ENCODE results near the gene OR14K1. TPM values are rescaled to one million over a fixed set of nuclear protein-coding genes. Genes with fewer than 3 reads are reported as not detected.
"Not testable (repeated sequence)": the region's sequence is repeated elsewhere in the genome, so short reads cannot be mapped to it uniquely, and the experiment has no call there.

Gene OR14K1, protein sequence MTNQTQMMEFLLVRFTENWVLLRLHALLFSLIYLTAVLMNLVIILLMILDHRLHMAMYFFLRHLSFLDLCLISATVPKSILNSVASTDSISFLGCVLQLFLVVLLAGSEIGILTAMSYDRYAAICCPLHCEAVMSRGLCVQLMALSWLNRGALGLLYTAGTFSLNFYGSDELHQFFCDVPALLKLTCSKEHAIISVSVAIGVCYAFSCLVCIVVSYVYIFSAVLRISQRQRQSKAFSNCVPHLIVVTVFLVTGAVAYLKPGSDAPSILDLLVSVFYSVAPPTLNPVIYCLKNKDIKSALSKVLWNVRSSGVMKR
- total RNA-seq = not detected

DNA sequence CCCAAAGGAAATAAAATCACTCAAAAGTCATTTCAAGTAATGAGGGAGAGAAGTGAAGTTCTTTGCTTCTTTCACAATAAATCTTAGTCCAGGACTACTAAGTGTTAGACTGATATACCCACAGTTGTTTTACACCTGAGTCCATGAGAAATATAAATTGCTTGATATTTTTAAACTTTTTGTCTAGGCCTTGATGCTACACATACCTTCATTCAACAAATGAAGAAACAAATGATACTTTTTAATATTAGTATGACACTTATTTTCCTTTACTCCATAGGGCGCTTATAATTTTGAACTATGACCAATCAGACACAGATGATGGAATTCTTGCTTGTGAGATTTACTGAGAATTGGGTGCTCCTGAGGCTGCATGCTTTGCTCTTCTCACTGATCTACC, at the start of gene OR14K1:
OR14K1 (plus strand) TSS at position 301 of the 400 bp plus-strand sequence; CDS start at position 301, 0 bp downstream.
- Mint-ChIP-seq H3K9me3 (no peaks in the 10 kb centered on the region), H3K4me3 (no peak within 1 kb of the TSS), H3K27ac (no peak within 1 kb of the TSS), H3K27me3 (peaks cover 2% of the 10 kb centered on the region), H3K4me1 (ENCODE audit: low read depth) (no peaks in the 10 kb centered on the region), H3K36me3 (ENCODE audit: low read depth) (no peaks in the 10 kb centered on the region)
- ATAC-seq (no peak), DNase-seq (no peak)
- POLR2A ChIA-PET = no interaction called here
- CTCF ChIA-PET = no interaction called here
- TF ChIP-seq, protein P1, sequence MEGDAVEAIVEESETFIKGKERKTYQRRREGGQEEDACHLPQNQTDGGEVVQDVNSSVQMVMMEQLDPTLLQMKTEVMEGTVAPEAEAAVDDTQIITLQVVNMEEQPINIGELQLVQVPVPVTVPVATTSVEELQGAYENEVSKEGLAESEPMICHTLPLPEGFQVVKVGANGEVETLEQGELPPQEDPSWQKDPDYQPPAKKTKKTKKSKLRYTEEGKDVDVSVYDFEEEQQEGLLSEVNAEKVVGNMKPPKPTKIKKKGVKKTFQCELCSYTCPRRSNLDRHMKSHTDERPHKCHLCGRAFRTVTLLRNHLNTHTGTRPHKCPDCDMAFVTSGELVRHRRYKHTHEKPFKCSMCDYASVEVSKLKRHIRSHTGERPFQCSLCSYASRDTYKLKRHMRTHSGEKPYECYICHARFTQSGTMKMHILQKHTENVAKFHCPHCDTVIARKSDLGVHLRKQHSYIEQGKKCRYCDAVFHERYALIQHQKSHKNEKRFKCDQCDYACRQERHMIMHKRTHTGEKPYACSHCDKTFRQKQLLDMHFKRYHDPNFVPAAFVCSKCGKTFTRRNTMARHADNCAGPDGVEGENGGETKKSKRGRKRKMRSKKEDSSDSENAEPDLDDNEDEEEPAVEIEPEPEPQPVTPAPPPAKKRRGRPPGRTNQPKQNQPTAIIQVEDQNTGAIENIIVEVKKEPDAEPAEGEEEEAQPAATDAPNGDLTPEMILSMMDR (IDR thresholded peaks at IDR 0.05) = no peak
- intact Hi-C loops (cut with micrococcal nuclease) = no loop called here

DNA sequence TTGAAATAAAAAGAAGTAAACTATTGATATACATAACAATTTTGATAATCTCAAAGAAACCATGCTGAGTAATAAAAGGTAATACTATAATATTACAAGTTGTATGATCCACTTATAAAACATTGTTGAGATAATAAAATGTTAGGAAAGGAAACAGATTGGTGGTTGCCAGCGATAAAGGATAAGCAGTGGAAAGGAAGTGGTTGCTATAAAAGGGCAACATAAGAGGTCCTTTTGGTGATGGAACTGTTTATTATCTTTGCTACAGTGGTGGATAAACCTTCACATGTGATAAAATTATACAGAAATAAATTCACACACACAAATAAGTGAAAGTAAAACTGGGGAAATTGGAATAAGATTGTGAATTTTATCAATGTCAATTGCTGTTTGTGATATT, 37.1 kb upstream of the OR14K1 start:
- H3K4me3 Mint-ChIP-seq = no peak overlapping the region
- H3K27ac Mint-ChIP-seq = no peak overlapping the region
- CTCF ChIA-PET = no interaction called here
- ATAC-seq (no peak), DNase-seq (no peak)
- H3K4me1 Mint-ChIP-seq (ENCODE audit: low read depth) = no peaks in the 10 kb centered on the region
- POLR2A ChIA-PET = no interaction called here
- H3K9me3 Mint-ChIP-seq = peaks cover 4% of the 10 kb centered on the region
- intact Hi-C loops (cut with micrococcal nuclease) = no loop called here
- no peaks in the 10 kb centered on the region for H3K36me3 Mint-ChIP-seq (ENCODE audit: low read depth)
- TF ChIP-seq, protein P1 (IDR thresholded peaks at IDR 0.05) = no peak
- peaks cover 3% of the 10 kb centered on the region for H3K27me3 Mint-ChIP-seq

DNA sequence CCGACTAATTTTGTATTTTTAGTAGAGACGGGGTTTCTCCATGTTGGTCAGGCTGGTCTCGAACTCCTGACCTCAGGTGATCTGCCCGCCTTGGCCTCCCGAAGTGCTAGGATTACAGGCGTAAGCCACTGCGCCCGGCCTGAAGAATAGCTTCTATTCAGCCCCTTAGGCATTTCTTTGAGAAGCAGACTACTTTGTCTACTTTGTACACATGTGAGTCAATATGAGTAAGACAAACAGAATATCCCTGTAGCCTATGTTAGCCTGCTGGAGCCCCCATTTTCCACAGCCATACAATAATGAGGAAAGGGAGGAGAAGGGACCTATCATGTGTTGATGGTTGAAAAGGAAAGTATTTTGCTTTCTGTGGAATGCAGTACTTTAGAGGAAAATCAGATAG, 27.7 kb upstream of the OR14K1 start:
- intact Hi-C loops (cut with micrococcal nuclease); POLR2A ChIA-PET; H3K27me3 Mint-ChIP-seq; H3K4me1 Mint-ChIP-seq (ENCODE audit: low read depth); H3K9me3 Mint-ChIP-seq; ATAC-seq; CTCF ChIA-PET; DNase-seq; H3K4me3 Mint-ChIP-seq; H3K36me3 Mint-ChIP-seq (ENCODE audit: low read depth); H3K27ac Mint-ChIP-seq: not testable (repeated sequence)

DNA sequence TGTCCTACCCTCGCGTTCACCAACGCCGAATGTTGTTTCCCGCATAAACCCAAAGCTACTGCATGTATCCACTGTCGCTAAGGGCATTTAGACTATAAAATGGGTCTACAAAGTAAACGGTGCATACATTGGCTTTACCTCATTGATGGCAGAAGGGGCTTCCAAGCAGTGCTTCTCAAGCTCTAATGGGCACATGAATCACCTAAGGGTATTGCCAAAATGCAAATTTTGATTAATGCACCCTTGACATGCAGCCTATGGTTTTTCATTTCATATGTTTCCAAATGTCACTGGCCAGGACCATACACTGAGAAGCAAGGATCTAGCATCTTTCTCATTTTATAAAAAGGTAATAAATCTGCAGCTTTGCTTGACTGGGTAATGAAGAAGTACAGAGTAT, 24.7 kb upstream of the OR14K1 start:
- H3K4me1 Mint-ChIP-seq (ENCODE audit: low read depth) = no peaks in the 10 kb centered on the region
- peaks cover 2% of the 10 kb centered on the region for H3K27me3 Mint-ChIP-seq
- ChIA-PET CTCF (no interaction called here), POLR2A (no interaction called here)
- no peak for ATAC-seq
- no peaks in the 10 kb centered on the region for H3K9me3 Mint-ChIP-seq
- TF ChIP-seq, protein P1 (IDR thresholded peaks at IDR 0.05) = no peak
- no peaks in the 10 kb centered on the region for H3K36me3 Mint-ChIP-seq (ENCODE audit: low read depth)
- intact Hi-C loops (cut with micrococcal nuclease) = no loop called here
- no peak overlapping the region for H3K27ac Mint-ChIP-seq
- DNase-seq = no peak
- no peak overlapping the region for H3K4me3 Mint-ChIP-seq

DNA sequence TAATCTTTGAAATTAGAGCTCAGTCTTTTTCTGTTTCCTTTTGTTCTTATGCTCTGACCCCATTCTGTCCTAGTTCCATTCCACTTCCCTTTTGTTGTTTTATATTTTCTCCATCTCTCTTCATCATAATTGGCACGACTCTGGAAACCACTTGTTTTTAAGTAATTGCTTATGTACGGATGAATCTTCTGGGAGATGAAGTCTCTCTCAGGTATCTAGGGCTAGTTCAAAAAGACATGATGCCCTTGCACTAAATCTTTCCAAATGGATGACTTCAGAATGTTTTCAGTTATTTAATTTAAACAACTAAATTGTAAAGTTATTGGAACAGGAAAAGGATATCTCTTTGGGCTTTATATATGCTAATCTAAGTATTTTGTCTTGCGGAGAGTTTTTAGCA, 21.9 kb upstream of the OR14K1 start, which contains the start of gene OR6F1:
OR6F1 (minus strand) TSS at position 101 of the 400 bp plus-strand sequence. CDS start 3,891 bp downstream, outside the sequence.
- peaks cover 2% of the 10 kb centered on the region for H3K27me3 Mint-ChIP-seq
- CTCF ChIA-PET = no interaction called here
- no peak within 1 kb of the TSS for H3K27ac Mint-ChIP-seq

More for the DNA sequence above, 21.9 kb upstream of the OR14K1 start, which contains the start of gene OR6F1:
- ATAC-seq (no peak), DNase-seq (no peak)
- TF ChIP-seq, protein P1 (IDR thresholded peaks at IDR 0.05) = no peak
- Mint-ChIP-seq H3K4me1 (ENCODE audit: low read depth) (no peaks in the 10 kb centered on the region), H3K9me3 (peaks cover 2% of the 10 kb centered on the region), H3K36me3 (ENCODE audit: low read depth) (no peaks in the 10 kb centered on the region), H3K4me3 (no peak within 1 kb of the TSS)
- intact Hi-C loops (cut with micrococcal nuclease) = no loop called here
- POLR2A ChIA-PET = no interaction called here

Data from activated CD8-positive, alpha-beta T cell treated with anti-CD3 and anti-CD28 coated beads for 36 hours (primary cell).